ENCODE measurements around the gene DNMT3B.

Gene DNMT3B

DNA sequence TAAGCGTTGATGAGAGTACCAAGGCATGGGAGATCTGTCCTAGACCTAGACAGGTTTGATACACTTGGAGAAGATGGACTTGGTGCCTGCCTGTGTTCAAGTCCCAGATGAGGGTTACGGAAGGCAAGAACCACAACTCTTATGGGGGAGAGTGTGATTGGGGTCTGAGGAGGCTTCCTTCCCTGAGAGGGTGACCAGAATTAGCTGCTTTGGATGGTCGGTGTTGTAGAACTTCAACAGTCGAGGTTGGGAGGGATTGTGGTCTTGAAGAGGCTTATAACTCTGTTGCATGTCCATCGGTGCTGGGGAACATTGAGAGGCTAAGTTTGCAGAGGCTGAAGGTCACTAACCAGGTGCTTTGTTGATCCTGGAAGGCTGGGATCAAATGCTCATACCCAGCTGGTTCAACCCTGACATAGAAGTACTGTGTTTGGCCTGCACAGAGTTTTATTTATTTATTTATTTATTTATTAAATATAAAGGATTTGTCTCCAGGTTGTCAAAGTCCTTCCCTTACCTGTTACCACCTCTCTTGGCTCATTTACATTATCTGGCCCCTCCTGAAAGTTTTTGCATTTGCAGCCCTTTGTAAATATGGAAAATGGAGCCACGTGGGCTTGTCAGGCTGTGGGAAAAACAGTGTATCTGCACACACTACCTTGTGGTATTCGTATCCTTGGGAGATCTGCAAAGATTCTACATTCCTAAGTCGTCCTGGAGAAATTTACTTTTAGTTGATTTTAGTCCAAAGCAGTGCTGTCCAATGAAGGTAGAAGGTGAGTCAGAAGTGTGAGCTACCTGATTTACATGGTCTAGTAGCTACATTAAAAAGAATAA, 80.7 kb downstream of the DNMT3B start:
- Histone ChIP-seq H3K4me1 (ENCODE audit: control insufficient read depth, insufficient read depth, low read length, poor library complexity, severe bottlenecking) (no peaks in the 10 kb centered on the region), H3K36me3 (ENCODE audit: control insufficient read depth, insufficient read depth, low read length) (peaks cover 97% of the 10 kb centered on the region), H3K4me3 (ENCODE audit: extremely low read depth, insufficient read depth, low read length, poor library complexity, severe bottlenecking) (no peak overlapping the region), H3K9me3 (ENCODE audit: control insufficient read depth, low read length) (no peaks in the 10 kb centered on the region), H3K27ac (ENCODE audit: low read depth, low read length, severe bottlenecking) (no peak overlapping the region)
- 97 to 98% methylated on average over 7 to 8 of the region's 8 CpGs for WGBS, 2 experiments (ENCODE audit: insufficient coverage in 2 of 2)

DNA sequence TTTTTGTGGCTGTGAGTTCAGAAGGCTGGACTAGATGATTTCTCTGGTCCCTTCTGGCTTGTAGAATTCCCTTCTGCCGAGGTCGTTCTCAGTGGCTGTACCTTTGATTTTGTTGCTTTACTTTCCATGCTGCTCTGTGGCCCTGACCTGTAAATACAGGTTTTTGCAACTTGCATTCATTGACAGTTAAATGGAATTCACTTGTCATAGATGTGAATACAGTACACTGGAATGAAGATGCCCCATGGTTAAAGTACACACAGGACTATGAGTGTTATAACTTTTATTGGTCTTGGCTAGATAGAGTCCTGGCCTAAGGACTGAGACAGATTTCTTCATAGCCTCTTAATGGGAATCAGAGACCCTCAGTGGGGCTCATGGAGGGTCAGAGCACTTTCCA, 83.6 kb downstream of the DNMT3B start:
- Histone ChIP-seq H3K9me3 (ENCODE audit: control insufficient read depth, low read length) (no peaks in the 10 kb centered on the region), H3K36me3 (ENCODE audit: control insufficient read depth, insufficient read depth, low read length) (peaks cover 97% of the 10 kb centered on the region), H3K4me1 (ENCODE audit: control insufficient read depth, insufficient read depth, low read length, poor library complexity, severe bottlenecking) (no peaks in the 10 kb centered on the region), H3K27ac (ENCODE audit: low read depth, low read length, severe bottlenecking) (no peak overlapping the region), H3K4me3 (ENCODE audit: extremely low read depth, insufficient read depth, low read length, poor library complexity, severe bottlenecking) (no peak overlapping the region)
- WGBS, 2 experiments (ENCODE audit: insufficient coverage in 2 of 2): 94 to 96% methylated on average over 2 of the region's 2 CpGs

DNA sequence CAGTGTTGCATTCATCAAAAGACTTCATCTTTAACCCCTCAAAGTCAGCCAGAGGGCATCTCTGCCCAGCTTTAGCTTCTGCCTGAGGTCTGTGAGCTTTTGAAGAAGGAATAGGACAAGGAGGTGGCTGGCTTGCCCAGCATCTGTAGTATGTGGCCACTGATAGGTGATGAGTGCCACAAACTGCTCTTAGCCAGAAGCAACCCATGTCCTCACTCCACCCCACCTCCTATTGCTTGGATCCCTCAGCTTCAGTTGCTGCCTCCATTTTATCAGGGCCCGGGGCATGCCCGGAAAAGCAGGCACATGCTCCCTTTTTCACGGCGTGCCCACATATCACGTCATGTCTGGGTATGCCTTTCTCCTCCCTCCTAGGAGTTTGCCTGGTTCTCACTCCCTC, 84.7 kb downstream of the DNMT3B start:
- Histone ChIP-seq H3K4me1 (ENCODE audit: control insufficient read depth, insufficient read depth, low read length, poor library complexity, severe bottlenecking) (no peaks in the 10 kb centered on the region), H3K9me3 (ENCODE audit: control insufficient read depth, low read length) (no peaks in the 10 kb centered on the region), H3K4me3 (ENCODE audit: extremely low read depth, insufficient read depth, low read length, poor library complexity, severe bottlenecking) (no peak overlapping the region), H3K27ac (ENCODE audit: low read depth, low read length, severe bottlenecking) (no peak overlapping the region), H3K36me3 (ENCODE audit: control insufficient read depth, insufficient read depth, low read length) (peaks cover 98% of the 10 kb centered on the region)
- WGBS, 2 experiments (ENCODE audit: insufficient coverage in 2 of 2): 99 to 100% methylated on average over 4 to 5 of the region's 5 CpGs

DNA sequence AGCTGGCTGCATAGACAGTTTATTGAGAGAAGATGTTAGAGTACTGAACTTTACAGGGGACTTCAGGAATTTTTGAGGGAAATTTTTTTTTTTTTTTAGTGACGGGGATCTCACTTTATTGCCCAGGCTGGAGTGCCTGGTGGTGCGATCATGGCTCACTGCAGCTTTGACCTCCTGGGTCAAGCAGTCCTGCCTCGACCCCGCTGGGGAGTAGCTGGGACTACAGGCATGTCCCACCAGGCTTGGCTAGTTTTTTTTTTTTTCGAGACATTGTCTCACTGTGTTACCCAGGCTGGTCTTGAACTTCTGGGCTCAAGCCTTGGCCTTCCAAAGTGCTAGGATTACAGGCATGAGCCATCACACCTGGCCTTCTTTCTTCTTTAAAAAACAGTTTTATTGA, 85.8 kb downstream of the DNMT3B start:
- Histone ChIP-seq H3K27ac (ENCODE audit: low read depth, low read length, severe bottlenecking) (no peak overlapping the region), H3K4me3 (ENCODE audit: extremely low read depth, insufficient read depth, low read length, poor library complexity, severe bottlenecking) (no peak overlapping the region)
- 100% methylated on average over 5 of the region's 5 CpGs for WGBS, 2 experiments (ENCODE audit: insufficient coverage in 2 of 2)

DNA sequence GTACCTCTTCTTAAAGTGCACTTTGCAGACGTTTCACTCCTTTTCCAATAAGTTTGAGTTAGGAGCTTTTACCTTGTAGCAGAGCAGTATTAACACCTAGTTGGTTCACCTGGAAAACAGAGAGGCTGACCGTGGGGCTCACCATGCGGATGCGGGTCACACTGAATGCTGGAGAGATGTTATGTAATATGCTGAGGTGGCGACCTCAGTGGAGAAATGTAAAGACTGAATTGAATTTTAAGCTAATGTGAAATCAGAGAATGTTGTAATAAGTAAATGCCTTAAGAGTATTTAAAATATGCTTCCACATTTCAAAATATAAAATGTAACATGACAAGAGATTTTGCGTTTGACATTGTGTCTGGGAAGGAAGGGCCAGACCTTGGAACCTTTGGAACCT, 86.7 kb downstream of the DNMT3B start:
- 94 to 100% methylated on average over 2 to 4 of the region's 6 CpGs for WGBS, 2 experiments (ENCODE audit: insufficient coverage in 2 of 2)
- Histone ChIP-seq H3K4me3 (ENCODE audit: extremely low read depth, insufficient read depth, low read length, poor library complexity, severe bottlenecking) (no peak overlapping the region), H3K9me3 (ENCODE audit: control insufficient read depth, low read length) (no peaks in the 10 kb centered on the region), H3K4me1 (ENCODE audit: control insufficient read depth, insufficient read depth, low read length, poor library complexity, severe bottlenecking) (no peaks in the 10 kb centered on the region), H3K36me3 (ENCODE audit: control insufficient read depth, insufficient read depth, low read length) (peaks cover 92% of the 10 kb centered on the region), H3K27ac (ENCODE audit: low read depth, low read length, severe bottlenecking) (no peak overlapping the region)

More for the DNA sequence above, 85.8 kb downstream of the DNMT3B start:
- Histone ChIP-seq H3K4me1 (ENCODE audit: control insufficient read depth, insufficient read depth, low read length, poor library complexity, severe bottlenecking) (no peaks in the 10 kb centered on the region), H3K36me3 (ENCODE audit: control insufficient read depth, insufficient read depth, low read length) (peaks cover 97% of the 10 kb centered on the region), H3K9me3 (ENCODE audit: control insufficient read depth, low read length) (no peaks in the 10 kb centered on the region)

DNA sequence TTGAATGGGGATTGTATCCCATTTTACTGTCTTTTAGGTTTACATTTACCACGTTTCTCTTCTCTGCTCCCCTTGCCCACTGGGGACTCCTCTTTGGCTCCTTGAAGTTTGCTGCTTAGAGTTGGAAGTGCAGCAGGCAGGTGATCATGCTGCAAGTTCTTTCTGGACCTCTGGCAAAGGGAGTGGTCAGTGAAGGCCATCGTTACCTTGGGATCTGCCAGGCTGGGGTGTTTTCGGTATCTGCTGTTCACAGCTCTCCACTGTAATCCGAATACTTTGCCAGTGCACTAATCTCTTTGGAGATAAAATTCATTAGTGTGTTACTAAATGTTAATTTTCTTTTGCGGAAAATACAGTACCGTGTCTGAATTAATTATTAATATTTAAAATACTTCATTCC, 87.4 kb downstream of the DNMT3B start:
- 100% methylated on average over 1 of the region's 6 CpGs; no CpG with 5 or more reads in 1 of the 2 experiments for WGBS, 2 experiments (ENCODE audit: insufficient coverage in 2 of 2)
- Histone ChIP-seq H3K36me3 (ENCODE audit: control insufficient read depth, insufficient read depth, low read length) (peaks cover 93% of the 10 kb centered on the region), H3K4me1 (ENCODE audit: control insufficient read depth, insufficient read depth, low read length, poor library complexity, severe bottlenecking) (no peaks in the 10 kb centered on the region)

DNA sequence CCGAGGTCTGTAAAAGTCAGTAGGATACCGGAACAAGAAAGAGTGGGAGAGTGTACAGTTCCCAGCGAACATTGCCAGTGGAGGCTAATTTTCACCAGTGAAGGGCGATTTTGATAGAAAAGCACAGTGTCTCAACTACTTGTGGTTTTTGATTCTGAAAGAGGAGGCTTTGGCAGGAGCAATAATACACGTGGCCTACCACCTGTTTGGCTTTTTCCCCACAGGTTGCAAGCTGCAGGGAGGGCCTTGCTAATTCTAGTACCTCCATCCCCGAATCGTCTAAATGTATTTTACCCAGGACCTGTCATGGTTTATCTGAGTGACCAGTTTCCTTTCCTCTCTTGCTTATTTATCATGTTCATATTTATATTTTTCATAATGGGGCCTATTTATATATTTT, 93.2 kb downstream of the DNMT3B start:
- WGBS, 2 experiments (ENCODE audit: insufficient coverage in 2 of 2): 81 to 98% methylated on average over 5 to 7 of the region's 7 CpGs

More for the DNA sequence above, 87.4 kb downstream of the DNMT3B start:
- Histone ChIP-seq H3K4me3 (ENCODE audit: extremely low read depth, insufficient read depth, low read length, poor library complexity, severe bottlenecking) (no peak overlapping the region), H3K27ac (ENCODE audit: low read depth, low read length, severe bottlenecking) (no peak overlapping the region), H3K9me3 (ENCODE audit: control insufficient read depth, low read length) (no peaks in the 10 kb centered on the region)

DNA sequence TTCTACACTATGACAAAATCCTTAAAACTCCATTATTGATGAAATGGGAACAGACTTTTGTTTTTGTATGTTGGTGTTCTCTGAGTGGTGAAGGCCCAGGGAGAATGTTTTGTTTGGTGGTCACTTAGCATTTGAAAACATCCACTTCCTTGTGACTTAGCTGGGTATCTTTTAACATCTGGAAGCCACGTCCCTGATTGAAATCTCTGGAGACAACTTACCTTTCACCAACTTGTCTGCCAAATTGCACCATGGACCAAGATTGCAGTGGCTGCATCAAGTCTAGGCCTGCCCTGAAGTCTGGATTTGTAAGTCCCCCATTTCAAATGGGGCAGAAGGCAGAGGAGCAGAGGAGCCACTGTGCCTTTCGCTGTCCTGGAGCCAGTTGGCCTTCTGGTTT, 96.0 kb downstream of the DNMT3B start:
- Histone ChIP-seq H3K4me3 (ENCODE audit: extremely low read depth, insufficient read depth, low read length, poor library complexity, severe bottlenecking) (no peak overlapping the region), H3K27ac (ENCODE audit: low read depth, low read length, severe bottlenecking) (no peak overlapping the region), H3K4me1 (ENCODE audit: control insufficient read depth, insufficient read depth, low read length, poor library complexity, severe bottlenecking) (no peaks in the 10 kb centered on the region), H3K36me3 (ENCODE audit: control insufficient read depth, insufficient read depth, low read length) (peaks cover 46% of the 10 kb centered on the region), H3K9me3 (ENCODE audit: control insufficient read depth, low read length) (no peaks in the 10 kb centered on the region)
- WGBS, 2 experiments (ENCODE audit: insufficient coverage in 2 of 2): 43 to 69% methylated on average over 1 to 2 of the region's 2 CpGs

More for the DNA sequence above, 93.2 kb downstream of the DNMT3B start:
- Histone ChIP-seq H3K9me3 (ENCODE audit: control insufficient read depth, low read length) (no peaks in the 10 kb centered on the region), H3K4me1 (ENCODE audit: control insufficient read depth, insufficient read depth, low read length, poor library complexity, severe bottlenecking) (no peaks in the 10 kb centered on the region), H3K36me3 (ENCODE audit: control insufficient read depth, insufficient read depth, low read length) (peaks cover 67% of the 10 kb centered on the region), H3K27ac (ENCODE audit: low read depth, low read length, severe bottlenecking) (no peak overlapping the region), H3K4me3 (ENCODE audit: extremely low read depth, insufficient read depth, low read length, poor library complexity, severe bottlenecking) (no peak overlapping the region)
